NCI-H1417 (cell line): ENCODE data around the gene LMX1B.
A peak's percentile ranks its signal among the peaks of the same experiment; 100 is the strongest.

Source experiments
- DNase-seq, 3 experiments: peaks; one replicate each; lab custom pipeline; 2025; lab: John Stamatoyannopoulos, UW

The LMX1B gene

GRCh38 chr9:126658201-126658825 lies 44.6 kb downstream of the LMX1B start:
- no peak for DNase-seq

DNA sequence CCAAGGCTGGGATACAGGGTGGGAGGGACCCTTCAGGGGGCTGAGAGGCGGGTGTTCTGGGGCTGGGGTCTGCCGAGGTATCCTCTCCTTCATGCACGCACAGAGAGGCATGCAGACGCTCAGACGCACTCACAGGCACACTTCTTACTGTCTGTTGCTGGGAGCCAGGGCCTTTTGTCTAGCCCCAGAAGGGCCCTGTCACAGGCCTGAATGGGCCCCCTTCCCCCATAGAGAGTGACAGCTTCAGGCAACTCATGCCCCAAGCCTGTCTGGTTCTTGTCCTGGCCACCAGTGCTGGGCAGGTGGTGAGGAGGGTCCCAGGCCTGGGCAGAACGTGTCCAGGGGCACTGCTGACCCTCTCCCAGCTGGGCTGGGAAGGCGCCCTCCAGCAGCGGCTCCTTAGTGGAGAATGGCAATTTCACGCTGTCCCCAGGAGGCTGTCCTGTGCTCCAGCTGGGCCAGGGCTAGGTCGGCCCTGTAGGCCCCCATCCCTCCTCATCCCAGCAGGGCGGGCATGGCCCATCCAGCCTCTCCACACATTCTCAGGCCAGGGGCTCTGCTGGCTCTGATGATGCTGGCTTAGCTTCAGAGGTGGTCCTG lies 45.3 kb downstream of the LMX1B start:
- no peak for DNase-seq

GRCh38 chr9:126661122-126661520 lies 47.4 kb downstream of the LMX1B start:
- no peak for DNase-seq

- DNase-seq = peak in 2 of 3 experiments; percentile 62 to 78
Observed at GRCh38 chr9:126661521-126662251, 48.0 kb downstream of the LMX1B start.

GRCh38 chr9:126663661-126664072 lies 49.9 kb downstream of the LMX1B start:
- DNase-seq = no peak

GRCh38 chr9:126664900-126665643 lies 51.3 kb downstream of the LMX1B start:
- DNase-seq = peak in 2 of 3 experiments; percentile 53 to 71

DNA sequence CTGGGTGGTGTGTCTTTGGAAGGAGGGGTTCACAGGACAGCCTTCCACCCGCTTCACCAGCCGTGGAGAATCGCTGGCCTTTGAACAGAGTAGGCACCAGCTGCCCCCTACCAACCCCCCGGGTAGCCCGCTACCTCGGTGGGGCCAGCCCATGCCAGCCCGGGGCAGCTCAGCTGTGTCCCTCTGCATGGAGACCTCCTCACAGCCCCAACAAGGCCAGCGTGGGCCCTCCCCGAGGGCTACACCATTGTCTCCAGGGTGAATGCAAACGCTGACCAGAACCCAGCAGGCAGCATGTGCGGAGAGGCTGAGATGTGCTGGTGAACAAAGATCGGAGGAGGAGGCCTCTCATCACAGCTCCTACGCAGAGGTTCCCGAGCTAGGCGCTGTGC lies 51.9 kb downstream of the LMX1B start:
- no peak for DNase-seq

GRCh38 chr9:126666155-126666803 lies 52.6 kb downstream of the LMX1B start:
- DNase-seq = peak in 1 of 3 experiments; percentile 46

- DNase-seq = peak; percentile 79 to 98 (median 91)
Observed at GRCh38 chr9:126667190-126668055, 53.7 kb downstream of the LMX1B start.

DNA sequence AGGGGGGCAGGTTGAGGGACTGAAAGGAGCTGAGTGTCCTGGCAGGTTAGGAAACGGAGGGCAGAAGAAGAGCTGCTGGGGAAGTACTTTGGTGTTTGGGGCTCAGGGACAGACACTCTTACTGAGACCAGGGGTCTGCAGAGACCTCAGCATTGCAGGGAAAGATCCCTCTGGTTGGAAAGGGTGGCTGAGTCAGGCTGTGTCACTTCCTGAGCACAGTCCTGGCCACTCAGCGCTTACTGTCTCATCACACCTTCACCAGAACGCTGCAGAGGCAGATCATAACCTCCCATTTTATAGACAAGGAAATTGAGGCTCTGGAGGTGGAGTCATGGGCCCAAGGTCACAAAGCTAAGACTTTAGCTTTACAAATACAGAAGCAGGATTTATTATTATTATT lies 54.3 kb downstream of the LMX1B start:
- DNase-seq = no peak

DNA sequence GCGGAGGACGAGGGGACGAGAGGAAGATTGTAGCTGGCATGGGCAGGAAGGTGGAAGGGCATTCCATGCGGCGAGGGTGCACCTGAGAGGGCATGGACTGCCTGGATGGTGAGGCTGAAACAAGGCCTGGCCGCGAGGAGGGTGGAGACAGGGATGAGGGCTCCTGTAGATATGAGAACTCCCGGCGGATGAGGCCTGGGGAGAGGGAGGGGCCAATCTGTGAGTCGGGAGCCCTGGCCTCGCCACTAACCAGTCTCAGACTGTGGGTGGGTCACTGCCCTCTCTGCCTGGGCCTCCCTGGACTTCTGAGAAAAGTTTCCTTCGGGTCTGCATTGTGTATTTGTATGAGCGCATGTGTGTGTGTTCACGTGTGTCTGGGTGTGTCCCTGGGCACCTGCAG lies 55.4 kb downstream of the LMX1B start:
- no peak for DNase-seq

- no peak for DNase-seq
Observed at GRCh38 chr9:126670270-126670669, 56.5 kb downstream of the LMX1B start.

DNA sequence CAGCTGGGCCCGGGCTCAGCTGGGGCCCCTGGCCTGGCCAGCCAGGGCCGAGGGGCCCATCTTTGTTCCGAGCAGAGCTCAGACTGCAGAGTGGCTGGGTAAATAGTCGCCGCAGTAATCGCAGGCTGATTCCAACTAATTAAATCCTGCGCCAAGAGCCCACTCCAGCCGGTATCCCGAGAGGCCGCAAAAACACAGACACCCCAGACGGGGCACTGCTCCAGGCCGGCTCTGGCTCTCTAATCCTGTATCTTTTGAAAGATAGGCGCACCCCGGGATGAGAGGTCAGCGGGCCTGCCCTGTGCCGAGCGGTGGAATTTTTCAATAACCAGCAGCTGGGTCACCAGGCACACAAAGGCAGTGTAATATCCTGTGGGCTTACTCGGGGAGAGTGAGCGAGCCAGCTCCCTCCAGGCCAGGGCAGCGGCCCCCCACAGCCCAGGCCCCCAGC lies 57.7 kb downstream of the LMX1B start:
- DNase-seq = peak in 2 of 3 experiments; percentile 62 to 79

DNA sequence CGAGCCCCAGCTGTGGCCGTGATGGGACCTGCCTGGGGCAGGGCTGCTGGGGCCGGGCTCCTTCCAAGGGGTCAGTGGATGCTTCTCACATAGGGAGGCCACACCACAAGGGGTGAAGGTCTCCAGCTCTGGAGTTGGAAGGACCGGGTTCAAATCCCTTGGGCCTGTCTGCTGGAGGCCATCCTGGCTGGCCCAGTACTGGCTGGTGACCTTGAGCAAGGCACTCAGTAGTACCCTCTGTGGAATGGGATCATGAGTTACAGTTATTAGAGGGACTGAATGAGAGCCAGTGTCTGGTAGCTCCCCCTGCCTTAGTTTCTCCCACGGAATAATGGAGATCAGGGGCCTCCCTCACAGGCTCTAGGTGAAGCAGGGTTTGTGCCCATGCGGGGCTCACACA lies 58.3 kb downstream of the LMX1B start:
- no peak for DNase-seq

GRCh38 chr9:126672634-126673284 lies 59.0 kb downstream of the LMX1B start:
- DNase-seq = no peak

GRCh38 chr9:126673689-126674364 lies 60.1 kb downstream of the LMX1B start:
- peak in 2 of 3 experiments; percentile 87 to 95 for DNase-seq

GRCh38 chr9:126674365-126675146 lies 60.8 kb downstream of the LMX1B start:
- DNase-seq = peak in 2 of 3 experiments; percentile 51 to 77

DNA sequence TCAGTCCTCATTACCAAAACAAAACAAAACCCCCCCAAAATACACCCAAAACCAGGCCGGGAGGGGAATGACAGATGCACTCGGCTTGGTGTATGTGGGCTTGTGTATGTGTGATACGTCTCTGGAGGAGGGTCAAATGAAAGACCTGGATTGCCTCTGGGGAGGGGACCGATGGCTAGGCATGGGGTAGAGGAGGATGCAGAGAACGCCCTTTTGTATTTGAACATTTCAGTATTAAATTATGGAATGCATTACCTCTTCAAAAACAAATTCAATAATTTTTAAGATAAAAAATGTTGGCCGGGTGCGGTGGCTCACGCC lies 61.4 kb downstream of the LMX1B start:
- DNase-seq = peak in 1 of 3 experiments; percentile 49

DNA sequence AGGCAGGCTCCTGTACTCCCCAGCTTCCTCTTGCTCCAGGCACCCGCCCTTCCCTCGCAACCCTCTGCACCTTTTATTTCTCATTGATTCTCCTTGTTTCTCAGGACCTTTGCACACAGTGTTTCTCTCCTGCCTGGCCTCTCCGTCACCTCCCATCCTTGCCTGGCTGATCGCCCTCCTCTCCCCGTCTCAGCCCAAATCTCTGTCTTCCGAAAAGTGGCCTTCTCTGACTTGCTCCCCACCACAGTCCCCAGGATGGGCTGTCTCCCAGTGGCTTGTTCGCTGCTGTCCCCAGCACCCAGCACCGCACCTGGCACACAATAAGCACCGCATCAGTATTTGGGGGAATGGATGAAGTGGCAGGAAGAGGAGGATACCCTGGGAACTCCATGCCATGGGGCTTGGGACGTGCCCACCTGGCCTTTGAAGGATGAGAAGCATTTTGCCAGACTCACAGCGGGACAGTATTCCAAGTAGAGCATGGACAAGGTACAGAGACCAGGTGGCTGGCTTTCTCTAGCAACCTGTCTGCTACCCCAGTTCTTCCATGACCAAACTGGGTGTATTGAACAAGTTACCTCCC lies 62.5 kb downstream of the LMX1B start:
- no peak for DNase-seq
